WTC11 (cell line): ENCODE data around the gene RIMS4. TPM values are rescaled to one million over a fixed set of nuclear protein-coding genes. Genes with fewer than 3 reads are reported as not detected.

Source experiments
- ATAC-seq: fragments of 200-7000 bp; cut with Tn5 transposase; 2 replicates; pipeline ENCODE4 v1.10.0; 2021; ENCODE audit warnings: mild to moderate bottlenecking, moderate library complexity
- CTCF ChIA-PET: fragments of 300-600 bp; sonication (Branson Sonifier 250); formaldehyde crosslinking; loops from one replicate; lab custom pipeline; 2021; ENCODE audit warnings: antibody characterized with exemption; lab: Charles Lee
- POLR2A ChIA-PET: fragments of 350-600 bp; sonication (Branson Sonifier 250); formaldehyde crosslinking; loops from one replicate; lab custom pipeline; 2021; ENCODE audit warnings: antibody characterized with exemption; lab: Charles Lee
- DNase-seq: peaks from one replicate; pipeline ENCODE4 v3.0.0; 2021; ENCODE audit warnings: low spot score
- H3K27ac Mint-ChIP-seq: 2 replicates; pipeline ENCODE4 v1.8.0; 2021; ENCODE audit warnings: mixed read lengths
- H3K27me3 Mint-ChIP-seq: 2 replicates; pipeline ENCODE4 v1.8.0; 2021; ENCODE audit warnings: low read depth, mild to moderate bottlenecking, moderate library complexity, mixed read lengths
- H3K36me3 Mint-ChIP-seq: 2 replicates; pipeline ENCODE4 v1.8.0; 2021; ENCODE audit warnings: mixed read lengths
- H3K4me1 Mint-ChIP-seq: 2 replicates; pipeline ENCODE4 v1.8.0; 2022; ENCODE audit warnings: mixed read lengths
- H3K4me3 Mint-ChIP-seq: 2 replicates; pipeline ENCODE4 v1.8.0; 2021; ENCODE audit warnings: mild to moderate bottlenecking, moderate library complexity, mixed read lengths
- H3K9me3 Mint-ChIP-seq: 2 replicates; pipeline ENCODE4 v1.8.0; 2021; ENCODE audit warnings: mixed read lengths
- CBFB ChIP-seq: sonication (generic); formaldehyde crosslinking; IDR thresholded peaks from 2 replicates; pipeline ENCODE4 v1.8.1; 2022; ENCODE audit warnings: mild to moderate bottlenecking, low read depth, missing genetic modification reagents
- FOXJ3 ChIP-seq: sonication (generic); formaldehyde crosslinking; IDR thresholded peaks from 2 replicates; pipeline ENCODE4 v1.9.0; 2021; ENCODE audit warnings: missing genetic modification reagents, mild to moderate bottlenecking, borderline replicate concordance
- FOXP1 ChIP-seq: sonication (generic); formaldehyde crosslinking; IDR thresholded peaks from 2 replicates; pipeline ENCODE4 v1.8.0; 2022; ENCODE audit warnings: missing genetic modification reagents, mild to moderate bottlenecking, moderate library complexity, borderline replicate concordance
- IRF2 ChIP-seq: sonication (generic); formaldehyde crosslinking; IDR thresholded peaks from 2 replicates; pipeline ENCODE4 v1.8.0; 2022; ENCODE audit warnings: low read depth, missing genetic modification reagents, borderline replicate concordance
- MXD4 ChIP-seq: fragments of 250-450 bp; sonication (Bioruptor Pico); IDR thresholded peaks from 2 replicates; pipeline ENCODE4 v1.8.0; 2021; ENCODE audit warnings: mild to moderate bottlenecking, moderate library complexity, borderline replicate concordance
- NFATC4 ChIP-seq: fragments of 250-450 bp; sonication (Bioruptor Pico); IDR thresholded peaks from 2 replicates; pipeline ENCODE4 v1.9.0; 2021; ENCODE audit warnings: mild to moderate bottlenecking
- NR1H2 ChIP-seq: sonication (generic); formaldehyde crosslinking; IDR thresholded peaks from 2 replicates; pipeline ENCODE4 v1.9.0; 2021; ENCODE audit warnings: mild to moderate bottlenecking, moderate library complexity, missing genetic modification reagents
- TEAD1 ChIP-seq: sonication (generic); formaldehyde crosslinking; IDR thresholded peaks from 2 replicates; pipeline ENCODE4 v1.8.0; 2022; ENCODE audit warnings: mild to moderate bottlenecking, missing genetic modification reagents
- ZNF263 ChIP-seq: sonication (generic); formaldehyde crosslinking; IDR thresholded peaks from 2 replicates; pipeline ENCODE4 v1.8.1; 2022; ENCODE audit warnings: low read depth, mild to moderate bottlenecking, moderate library complexity, missing genetic modification reagents
- ZNF396 ChIP-seq: fragments of 250-450 bp; sonication (Bioruptor Pico); IDR thresholded peaks from 2 replicates; pipeline ENCODE4 v1.8.0; 2021; ENCODE audit warnings: mild to moderate bottlenecking, moderate library complexity, borderline replicate concordance
- ZNF416 ChIP-seq: fragments of 250-450 bp; sonication (Bioruptor Pico); IDR thresholded peaks from 2 replicates; pipeline ENCODE4 v1.9.0; 2021; ENCODE audit warnings: mild to moderate bottlenecking, inconsistent platforms
- total RNA-seq: library from RNA; stranded (reverse); gene quantifications from 3 replicates; pipeline ENCODE4 v1.2.3, GENCODE V29; 2021
- TF ChIP-seq, protein P1 (sequence below): sonication (generic); formaldehyde crosslinking; IDR thresholded peaks from 2 replicates; pipeline ENCODE4 v1.8.1; 2023; ENCODE audit warnings: mild to moderate bottlenecking, missing genetic modification reagents, moderate library complexity
- TF ChIP-seq, protein P2 (sequence below): sonication (generic); formaldehyde crosslinking; IDR thresholded peaks from 2 replicates; pipeline ENCODE4 v1.8.1; 2023; ENCODE audit warnings: mild to moderate bottlenecking, missing genetic modification reagents, moderate library complexity
- TF ChIP-seq, protein P3 (sequence below): sonication (generic); formaldehyde crosslinking; IDR thresholded peaks from 2 replicates; pipeline ENCODE4 v1.8.1; 2023; ENCODE audit warnings: mild to moderate bottlenecking, missing genetic modification reagents, borderline replicate concordance
- TF ChIP-seq, protein P4 (sequence below): sonication (generic); formaldehyde crosslinking; IDR thresholded peaks from 2 replicates; pipeline ENCODE4 v1.8.0; 2022; ENCODE audit warnings: mild to moderate bottlenecking, missing genetic modification reagents
- TF ChIP-seq, protein P5 (sequence below): sonication (generic); formaldehyde crosslinking; IDR thresholded peaks from 2 replicates; pipeline ENCODE4 v1.8.0; 2023; ENCODE audit warnings: mild to moderate bottlenecking, missing genetic modification reagents

The RIMS4 gene
- total RNA-seq, 1 experiment from 2014 or later, result 24.8 TPM

DNA sequence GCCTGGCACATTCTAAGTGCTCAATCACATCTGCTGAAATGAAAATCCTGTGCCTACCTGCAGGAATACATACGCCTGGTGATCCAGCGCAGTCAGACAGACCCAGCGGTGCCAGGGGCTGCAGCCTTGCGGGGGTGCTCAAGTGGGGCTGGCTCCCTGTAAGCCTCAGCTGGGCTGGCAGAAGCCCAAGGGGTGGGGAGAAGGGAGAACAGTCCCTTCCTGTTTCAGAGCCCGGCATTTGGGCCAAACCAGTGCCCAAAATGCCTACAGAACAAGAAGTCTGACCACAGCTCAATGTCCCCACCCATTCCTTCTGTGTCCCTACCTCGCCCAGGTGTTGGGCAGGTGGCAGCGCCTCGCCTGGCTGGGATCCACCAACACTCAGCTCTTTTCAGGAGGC, 42.1 kb downstream of the RIMS4 start:
- POLR2A ChIA-PET, result no interaction called here
- no peaks in the 10 kb centered on the region for H3K9me3 Mint-ChIP-seq
- TF ChIP-seq, protein P1, sequence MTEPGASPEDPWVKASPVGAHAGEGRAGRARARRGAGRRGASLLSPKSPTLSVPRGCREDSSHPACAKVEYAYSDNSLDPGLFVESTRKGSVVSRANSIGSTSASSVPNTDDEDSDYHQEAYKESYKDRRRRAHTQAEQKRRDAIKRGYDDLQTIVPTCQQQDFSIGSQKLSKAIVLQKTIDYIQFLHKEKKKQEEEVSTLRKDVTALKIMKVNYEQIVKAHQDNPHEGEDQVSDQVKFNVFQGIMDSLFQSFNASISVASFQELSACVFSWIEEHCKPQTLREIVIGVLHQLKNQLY (CRISPR knock-in tag), result no peak
- TF ChIP-seq ZNF416 (CRISPR knock-in tag) (no peak), IRF2 (CRISPR knock-in tag) (no peak)
- TF ChIP-seq, protein P2, sequence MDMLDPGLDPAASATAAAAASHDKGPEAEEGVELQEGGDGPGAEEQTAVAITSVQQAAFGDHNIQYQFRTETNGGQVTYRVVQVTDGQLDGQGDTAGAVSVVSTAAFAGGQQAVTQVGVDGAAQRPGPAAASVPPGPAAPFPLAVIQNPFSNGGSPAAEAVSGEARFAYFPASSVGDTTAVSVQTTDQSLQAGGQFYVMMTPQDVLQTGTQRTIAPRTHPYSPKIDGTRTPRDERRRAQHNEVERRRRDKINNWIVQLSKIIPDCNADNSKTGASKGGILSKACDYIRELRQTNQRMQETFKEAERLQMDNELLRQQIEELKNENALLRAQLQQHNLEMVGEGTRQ (CRISPR knock-in tag), result no peak
- TF ChIP-seq, all 79 proteins: peak for 0
- no peak for DNase-seq
- Mint-ChIP-seq H3K4me3 (no peak overlapping the region), H3K36me3 (no peaks in the 10 kb centered on the region), H3K27me3 (no peaks in the 10 kb centered on the region), H3K27ac (peak overlapping the region; percentile 39; the same call in 1 of the 2 replicates), H3K4me1 (peaks cover 4% of the 10 kb centered on the region; the same call in 1 of the 2 replicates)
- CTCF ChIA-PET, result interaction anchor here (1.5 to 2.8 kb wide), 3 partner anchors 17 to 32 kb away, joined by 3 to 14 read pairs (median 6); no protein-coding TSS in a partner anchor
- ATAC-seq, result no peak

DNA sequence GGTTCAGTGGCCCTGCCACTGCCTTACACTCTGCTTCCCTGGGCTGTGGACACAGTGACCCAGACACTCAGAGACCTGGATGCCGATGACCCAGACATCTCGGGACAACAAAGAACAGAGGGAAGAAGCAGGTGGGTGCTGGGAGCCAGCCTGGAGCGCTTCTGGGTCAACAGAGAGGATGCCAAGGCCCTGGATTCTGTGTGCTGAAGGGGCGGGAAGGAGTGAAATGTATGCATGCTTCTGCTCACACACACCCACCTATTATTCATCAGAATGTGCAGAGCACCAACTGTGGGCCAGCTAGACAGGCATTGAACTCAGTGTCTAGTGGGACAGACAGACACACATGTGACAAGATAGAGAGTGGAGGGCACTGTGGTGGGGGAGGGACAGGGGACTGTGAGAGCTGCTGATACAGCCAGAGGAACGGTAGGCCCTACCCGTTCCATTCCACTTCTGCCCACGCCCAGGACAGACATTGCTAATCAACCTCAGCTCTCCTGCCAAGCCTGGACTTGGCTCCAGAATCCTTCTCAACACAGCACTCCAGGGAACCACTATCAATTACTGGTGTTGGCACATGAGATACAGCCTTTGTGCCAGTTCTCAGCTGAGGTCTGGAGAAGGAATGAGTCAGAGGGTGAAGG, 44.5 kb downstream of the RIMS4 start:
- H3K27me3 Mint-ChIP-seq, result no peaks in the 10 kb centered on the region
- H3K9me3 Mint-ChIP-seq, result no peaks in the 10 kb centered on the region
- ChIA-PET POLR2A (no interaction called here), CTCF (interaction anchor here (1.8 kb wide), 1 partner anchor 20 kb away, joined by 6 read pairs; no protein-coding TSS in a partner anchor)
- H3K27ac Mint-ChIP-seq, result no peak overlapping the region
- peaks cover 7% of the 10 kb centered on the region; the same call in 1 of the 2 replicates for H3K4me1 Mint-ChIP-seq
- H3K36me3 Mint-ChIP-seq, result no peaks in the 10 kb centered on the region
- no peak overlapping the region for H3K4me3 Mint-ChIP-seq
- ATAC-seq, result no peak
- no peak for TF ChIP-seq ZNF396
- no peak for TF ChIP-seq FOXP1
- TF ChIP-seq NFATC4 (CRISPR knock-in tag), result no peak
- TF ChIP-seq, protein P3, sequence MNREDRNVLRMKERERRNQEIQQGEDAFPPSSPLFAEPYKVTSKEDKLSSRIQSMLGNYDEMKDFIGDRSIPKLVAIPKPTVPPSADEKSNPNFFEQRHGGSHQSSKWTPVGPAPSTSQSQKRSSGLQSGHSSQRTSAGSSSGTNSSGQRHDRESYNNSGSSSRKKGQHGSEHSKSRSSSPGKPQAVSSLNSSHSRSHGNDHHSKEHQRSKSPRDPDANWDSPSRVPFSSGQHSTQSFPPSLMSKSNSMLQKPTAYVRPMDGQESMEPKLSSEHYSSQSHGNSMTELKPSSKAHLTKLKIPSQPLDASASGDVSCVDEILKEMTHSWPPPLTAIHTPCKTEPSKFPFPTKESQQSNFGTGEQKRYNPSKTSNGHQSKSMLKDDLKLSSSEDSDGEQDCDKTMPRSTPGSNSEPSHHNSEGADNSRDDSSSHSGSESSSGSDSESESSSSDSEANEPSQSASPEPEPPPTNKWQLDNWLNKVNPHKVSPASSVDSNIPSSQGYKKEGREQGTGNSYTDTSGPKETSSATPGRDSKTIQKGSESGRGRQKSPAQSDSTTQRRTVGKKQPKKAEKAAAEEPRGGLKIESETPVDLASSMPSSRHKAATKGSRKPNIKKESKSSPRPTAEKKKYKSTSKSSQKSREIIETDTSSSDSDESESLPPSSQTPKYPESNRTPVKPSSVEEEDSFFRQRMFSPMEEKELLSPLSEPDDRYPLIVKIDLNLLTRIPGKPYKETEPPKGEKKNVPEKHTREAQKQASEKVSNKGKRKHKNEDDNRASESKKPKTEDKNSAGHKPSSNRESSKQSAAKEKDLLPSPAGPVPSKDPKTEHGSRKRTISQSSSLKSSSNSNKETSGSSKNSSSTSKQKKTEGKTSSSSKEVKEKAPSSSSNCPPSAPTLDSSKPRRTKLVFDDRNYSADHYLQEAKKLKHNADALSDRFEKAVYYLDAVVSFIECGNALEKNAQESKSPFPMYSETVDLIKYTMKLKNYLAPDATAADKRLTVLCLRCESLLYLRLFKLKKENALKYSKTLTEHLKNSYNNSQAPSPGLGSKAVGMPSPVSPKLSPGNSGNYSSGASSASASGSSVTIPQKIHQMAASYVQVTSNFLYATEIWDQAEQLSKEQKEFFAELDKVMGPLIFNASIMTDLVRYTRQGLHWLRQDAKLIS (CRISPR knock-in tag), result no peak
- TF ChIP-seq ZNF263, result no peak
- no peak for TF ChIP-seq MXD4 (CRISPR knock-in tag)
- no peak for TF ChIP-seq FOXJ3 (CRISPR knock-in tag)
- TF ChIP-seq, protein P4, sequence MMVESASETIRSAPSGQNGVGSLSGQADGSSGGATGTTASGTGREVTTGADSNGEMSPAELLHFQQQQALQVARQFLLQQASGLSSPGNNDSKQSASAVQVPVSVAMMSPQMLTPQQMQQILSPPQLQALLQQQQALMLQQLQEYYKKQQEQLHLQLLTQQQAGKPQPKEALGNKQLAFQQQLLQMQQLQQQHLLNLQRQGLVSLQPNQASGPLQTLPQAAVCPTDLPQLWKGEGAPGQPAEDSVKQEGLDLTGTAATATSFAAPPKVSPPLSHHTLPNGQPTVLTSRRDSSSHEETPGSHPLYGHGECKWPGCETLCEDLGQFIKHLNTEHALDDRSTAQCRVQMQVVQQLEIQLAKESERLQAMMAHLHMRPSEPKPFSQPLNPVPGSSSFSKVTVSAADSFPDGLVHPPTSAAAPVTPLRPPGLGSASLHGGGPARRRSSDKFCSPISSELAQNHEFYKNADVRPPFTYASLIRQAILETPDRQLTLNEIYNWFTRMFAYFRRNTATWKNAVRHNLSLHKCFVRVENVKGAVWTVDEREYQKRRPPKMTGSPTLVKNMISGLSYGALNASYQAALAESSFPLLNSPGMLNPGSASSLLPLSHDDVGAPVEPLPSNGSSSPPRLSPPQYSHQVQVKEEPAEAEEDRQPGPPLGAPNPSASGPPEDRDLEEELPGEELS (CRISPR knock-in tag), result no peak
- TF ChIP-seq, protein P1 (CRISPR knock-in tag), result no peak
- no peak for TF ChIP-seq CBFB (CRISPR knock-in tag)
- no peak for TF ChIP-seq TEAD1 (CRISPR knock-in tag)
- TF ChIP-seq, protein P5, sequence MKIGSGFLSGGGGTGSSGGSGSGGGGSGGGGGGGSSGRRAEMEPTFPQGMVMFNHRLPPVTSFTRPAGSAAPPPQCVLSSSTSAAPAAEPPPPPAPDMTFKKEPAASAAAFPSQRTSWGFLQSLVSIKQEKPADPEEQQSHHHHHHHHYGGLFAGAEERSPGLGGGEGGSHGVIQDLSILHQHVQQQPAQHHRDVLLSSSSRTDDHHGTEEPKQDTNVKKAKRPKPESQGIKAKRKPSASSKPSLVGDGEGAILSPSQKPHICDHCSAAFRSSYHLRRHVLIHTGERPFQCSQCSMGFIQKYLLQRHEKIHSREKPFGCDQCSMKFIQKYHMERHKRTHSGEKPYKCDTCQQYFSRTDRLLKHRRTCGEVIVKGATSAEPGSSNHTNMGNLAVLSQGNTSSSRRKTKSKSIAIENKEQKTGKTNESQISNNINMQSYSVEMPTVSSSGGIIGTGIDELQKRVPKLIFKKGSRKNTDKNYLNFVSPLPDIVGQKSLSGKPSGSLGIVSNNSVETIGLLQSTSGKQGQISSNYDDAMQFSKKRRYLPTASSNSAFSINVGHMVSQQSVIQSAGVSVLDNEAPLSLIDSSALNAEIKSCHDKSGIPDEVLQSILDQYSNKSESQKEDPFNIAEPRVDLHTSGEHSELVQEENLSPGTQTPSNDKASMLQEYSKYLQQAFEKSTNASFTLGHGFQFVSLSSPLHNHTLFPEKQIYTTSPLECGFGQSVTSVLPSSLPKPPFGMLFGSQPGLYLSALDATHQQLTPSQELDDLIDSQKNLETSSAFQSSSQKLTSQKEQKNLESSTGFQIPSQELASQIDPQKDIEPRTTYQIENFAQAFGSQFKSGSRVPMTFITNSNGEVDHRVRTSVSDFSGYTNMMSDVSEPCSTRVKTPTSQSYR (CRISPR knock-in tag), result no peak
- TF ChIP-seq NR1H2, result no peak
- DNase-seq, result no peak
